ENCODE results near the gene HECTD2.

- TF ChIP-seq CTCF (IDR thresholded peaks at IDR 0.05), result no peak
- no peak for TF ChIP-seq ZFX (IDR thresholded peaks at IDR 0.05; ENCODE audit: borderline replicate concordance)
Observed at GRCh38 chr10:91540733-91541132, 130.6 kb downstream of the HECTD2 start.
